ENCODE data around the gene TXNL4A.

TXNL4A gene

GRCh38 chr18:79982736-79983135, 5.6 kb downstream of the TXNL4A start:
- no peak for DNase-seq (ENCODE audit: extremely low read depth, low read depth)
- no peak for TF ChIP-seq CTCF (IDR thresholded peaks at IDR 0.05; ENCODE audit: low read depth, low read length, missing control alignments)

GRCh38 chr18:79980585-79980984, 7.8 kb downstream of the TXNL4A start:
- TF ChIP-seq CTCF (IDR thresholded peaks at IDR 0.05; ENCODE audit: low read depth, low read length, missing control alignments) = no peak
- no peak for DNase-seq (ENCODE audit: extremely low read depth, low read depth)
- H3K4me3 ChIP-seq (replicated peaks; ENCODE audit: low read depth, low read length) = no peak overlapping the region

More at GRCh38 chr18:79982736-79983135, 5.6 kb downstream of the TXNL4A start:
- H3K4me3 ChIP-seq (replicated peaks; ENCODE audit: low read depth, low read length) = no peak overlapping the region

GRCh38 chr18:79979843-79980242, 8.5 kb downstream of the TXNL4A start:
- H3K4me3 ChIP-seq (replicated peaks; ENCODE audit: low read depth, low read length) = no peak overlapping the region
- no peak for TF ChIP-seq CTCF (IDR thresholded peaks at IDR 0.05; ENCODE audit: low read depth, low read length, missing control alignments)
- DNase-seq (ENCODE audit: extremely low read depth, low read depth) = no peak

GRCh38 chr18:79975985-79976680, 12.2 kb downstream of the TXNL4A start:
- DNase-seq (ENCODE audit: extremely low read depth, low read depth) = no peak
- TF ChIP-seq CTCF (IDR thresholded peaks at IDR 0.05; ENCODE audit: low read depth, low read length, missing control alignments) = no peak
- H3K4me3 ChIP-seq (replicated peaks; ENCODE audit: low read depth, low read length) = no peak overlapping the region

GRCh38 chr18:79975043-79975442, 13.3 kb downstream of the TXNL4A start:
- DNase-seq (ENCODE audit: extremely low read depth, low read depth) = no peak
- no peak overlapping the region for H3K4me3 ChIP-seq (replicated peaks; ENCODE audit: low read depth, low read length)
- no peak for TF ChIP-seq CTCF (IDR thresholded peaks at IDR 0.05; ENCODE audit: low read depth, low read length, missing control alignments)

GRCh38 chr18:79974025-79974654, 14.2 kb downstream of the TXNL4A start:
- TF ChIP-seq CTCF (IDR thresholded peaks at IDR 0.05; ENCODE audit: low read depth, low read length, missing control alignments) = no peak
- DNase-seq (ENCODE audit: extremely low read depth, low read depth) = no peak
- no peak overlapping the region for H3K4me3 ChIP-seq (replicated peaks; ENCODE audit: low read depth, low read length)
